CD4-positive, alpha-beta T cell treated with Interferon alpha-2 for 1 hour (primary cell): ENCODE data around the gene SPTBN5.

ENCODE experiments used
- DNase-seq, 2 donors: peaks; one replicate each; pipeline ENCODE4 v3.0.0-alpha.2; 2020 to 2022

Gene SPTBN5

GRCh38 chr15:41821831-41822230 is 72.0 kb downstream of the SPTBN5 start:
- no peak for DNase-seq

GRCh38 chr15:41820791-41821423 is 72.9 kb downstream of the SPTBN5 start:
- DNase-seq = no peak

- no peak for DNase-seq
These were observed 74.3 kb downstream of the SPTBN5 start for GRCh38 chr15:41819455-41820050.

GRCh38 chr15:41817781-41818180 is 76.1 kb downstream of the SPTBN5 start:
- DNase-seq = no peak

- no peak for DNase-seq
These were observed 76.5 kb downstream of the SPTBN5 start for GRCh38 chr15:41817327-41817726.

- DNase-seq = no peak
These were observed 77.1 kb downstream of the SPTBN5 start for GRCh38 chr15:41816788-41817187.

GRCh38 chr15:41814534-41814933 is 79.3 kb downstream of the SPTBN5 start:
- DNase-seq = no peak

- DNase-seq = no peak
These were observed 80.4 kb downstream of the SPTBN5 start for GRCh38 chr15:41813426-41813825.

- no peak for DNase-seq
These were observed 81.0 kb downstream of the SPTBN5 start for GRCh38 chr15:41812820-41813375.

GRCh38 chr15:41811432-41812195 is 82.2 kb downstream of the SPTBN5 start:
- DNase-seq = peak; percentile 74 to 80

GRCh38 chr15:41810651-41811431 is 83.0 kb downstream of the SPTBN5 start:
- no peak for DNase-seq

GRCh38 chr15:41809526-41810220 is 84.2 kb downstream of the SPTBN5 start:
- DNase-seq = no peak

GRCh38 chr15:41809121-41809520 is 84.7 kb downstream of the SPTBN5 start:
- DNase-seq = no peak

GRCh38 chr15:41806291-41807181 is 87.3 kb downstream of the SPTBN5 start:
- no peak for DNase-seq

- no peak for DNase-seq
These were observed 88.1 kb downstream of the SPTBN5 start for GRCh38 chr15:41805711-41806110.

GRCh38 chr15:41804916-41805666 is 88.8 kb downstream of the SPTBN5 start:
- no peak for DNase-seq

- no peak for DNase-seq
These were observed 89.5 kb downstream of the SPTBN5 start for GRCh38 chr15:41804361-41804760.

- no peak for DNase-seq
These were observed 91.9 kb downstream of the SPTBN5 start for GRCh38 chr15:41801850-41802455.

GRCh38 chr15:41801185-41801584 is 92.7 kb downstream of the SPTBN5 start:
- DNase-seq = no peak

- DNase-seq = no peak
These were observed 94.4 kb downstream of the SPTBN5 start for GRCh38 chr15:41799488-41799805.
